Skeletal muscle tissue (tissue), 4 donors: ENCODE measurements around the gene ESR2. TPM values are rescaled to one million over a fixed set of nuclear protein-coding genes. Genes with fewer than 3 reads are reported as not detected.

Experiments used
- H3K27ac ChIP-seq: one replicate; pipeline ENCODE4 v1.7.0; 2013; ENCODE audit warnings: mild to moderate bottlenecking, low read depth, low read length, inconsistent platforms
- H3K27me3 ChIP-seq, 3 donors: one replicate each; pipeline ENCODE4 v1.7.0; 2013; ENCODE audit warnings: low read length in 3 of 3; ENCODE audit not compliant: control insufficient read depth in 3 of 3, insufficient read depth in 3 of 3
- H3K36me3 ChIP-seq, 3 donors: one replicate each; pipeline ENCODE4 v1.7.0; 2013; ENCODE audit warnings: low read length in 3 of 3; ENCODE audit not compliant: control insufficient read depth in 3 of 3, insufficient read depth in 3 of 3
- H3K4me1 ChIP-seq, 3 donors: one replicate each; pipeline ENCODE4 v1.7.0; 2013; ENCODE audit warnings: low read length in 3 of 3, mild to moderate bottlenecking in 3 of 3; ENCODE audit not compliant: control insufficient read depth in 3 of 3, insufficient read depth in 3 of 3
- H3K4me3 ChIP-seq, 3 donors: one replicate each; pipeline ENCODE4 v1.7.0; 2013; ENCODE audit warnings: low read length in 3 of 3
- H3K9ac ChIP-seq, 3 donors: one replicate each; pipeline ENCODE4 v1.7.0; 2013; ENCODE audit warnings: low read length in 3 of 3, mild to moderate bottlenecking in 3 of 3, moderate library complexity in 2 of 3, low read depth in 1 of 3
- H3K9me3 ChIP-seq, 3 donors: one replicate each; pipeline ENCODE4 v1.7.0; 2013; ENCODE audit warnings: low read length in 3 of 3; ENCODE audit not compliant: control insufficient read depth in 3 of 3
- total RNA-seq: library from RNA; depleted of rRNA; stranded (reverse); fragments of >200 nt; gene quantifications from one replicate; pipeline ENCODE4 v1.2.3, GENCODE V29; 2014
- donor health status: Osteomylitis.

Gene ESR2
- total RNA-seq, 1 donor from 2014 or later: 1.0 TPM

- Histone ChIP-seq H3K4me1 (peaks cover 9 to 21% (median 17%) of the 10 kb centered on the region in 3 donors), H3K36me3 (peaks cover 4 to 8% (median 8%) of the 10 kb centered on the region in 3 donors), H3K9me3 (no peaks in the 10 kb centered on the region), H3K9ac (no peak overlapping the region), H3K27ac (no peak overlapping the region), H3K4me3 (no peak overlapping the region), H3K27me3 (no peaks in the 10 kb centered on the region)
Measured at GRCh38 chr14:64203366-64204006, 90.7 kb downstream of the ESR2 start.

DNA sequence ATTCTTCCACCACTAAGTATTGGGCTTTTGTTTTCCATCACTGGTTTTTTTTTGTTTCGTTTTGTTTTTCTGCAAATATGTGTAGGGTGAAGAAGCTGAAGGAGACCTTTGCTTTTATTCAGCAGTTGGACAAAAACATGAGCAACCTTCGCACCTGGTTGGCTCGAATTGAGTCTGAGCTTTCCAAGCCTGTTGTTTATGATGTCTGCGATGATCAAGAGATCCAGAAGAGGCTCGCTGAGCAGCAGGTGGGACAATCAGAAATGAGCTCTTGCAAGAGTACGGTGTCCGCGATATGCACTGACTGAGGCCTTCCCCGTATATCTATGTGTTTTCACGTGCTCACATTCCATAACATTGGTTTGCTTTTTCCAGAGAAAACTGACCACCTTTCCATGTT is 91.5 kb downstream of the ESR2 start:
- H3K27me3 ChIP-seq: no peaks in the 10 kb centered on the region
- no peaks in the 10 kb centered on the region for H3K9me3 ChIP-seq
- no peak overlapping the region for H3K27ac ChIP-seq
- peaks cover 9 to 22% (median 21%) of the 10 kb centered on the region in 3 donors for H3K4me1 ChIP-seq
- no peak overlapping the region for H3K4me3 ChIP-seq
- H3K9ac ChIP-seq: no peak overlapping the region
- H3K36me3 ChIP-seq: peaks cover 0 to 8% (median under 1%) of the 10 kb centered on the region in 3 donors

GRCh38 chr14:64201921-64202545 is 92.1 kb downstream of the ESR2 start:
- Histone ChIP-seq H3K4me1 (peaks cover 12 to 27% (median 24%) of the 10 kb centered on the region in 3 donors), H3K27ac (no peak overlapping the region), H3K4me3 (no peak overlapping the region), H3K36me3 (peaks cover 0 to 8% (median 0%) of the 10 kb centered on the region in 3 donors), H3K9me3 (no peaks in the 10 kb centered on the region), H3K27me3 (no peaks in the 10 kb centered on the region), H3K9ac (no peak overlapping the region)

DNA sequence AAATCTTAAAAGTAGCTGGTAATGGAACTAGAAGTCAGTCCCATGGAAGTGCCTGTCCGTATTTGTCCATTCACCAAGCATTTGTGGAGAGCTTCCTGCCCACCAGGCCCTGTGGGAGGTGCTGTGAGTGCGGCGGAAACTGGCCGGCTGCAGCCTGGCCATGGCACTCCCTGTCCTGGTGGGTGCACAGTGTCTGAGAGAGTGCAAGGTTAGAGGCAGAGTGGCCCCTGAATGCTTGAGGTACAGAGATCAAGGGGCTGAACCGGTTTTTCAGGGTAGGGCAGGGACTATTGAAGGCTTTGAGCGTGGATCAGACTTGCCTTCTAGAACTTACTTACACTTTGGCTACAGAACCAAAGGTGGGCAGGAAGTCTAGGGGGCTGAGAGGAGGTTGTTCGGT is 92.9 kb downstream of the ESR2 start:
- H3K27ac ChIP-seq: no peak overlapping the region
- H3K4me1 ChIP-seq: peaks cover 13 to 30% (median 28%) of the 10 kb centered on the region in 3 donors
- no peak overlapping the region for H3K4me3 ChIP-seq
- peaks cover 0 to 8% (median 0%) of the 10 kb centered on the region in 3 donors for H3K36me3 ChIP-seq
- H3K9ac ChIP-seq: no peak overlapping the region
- H3K9me3 ChIP-seq: no peaks in the 10 kb centered on the region
- no peaks in the 10 kb centered on the region for H3K27me3 ChIP-seq

- peak overlapping the region; percentile 49 for H3K27ac ChIP-seq
- H3K9me3 ChIP-seq: no peaks in the 10 kb centered on the region
- peaks cover 16 to 35% (median 30%) of the 10 kb centered on the region in 3 donors for H3K4me1 ChIP-seq
- H3K36me3 ChIP-seq: peaks cover 0 to 8% (median 0%) of the 10 kb centered on the region in 3 donors
- no peak overlapping the region for H3K4me3 ChIP-seq
- peak overlapping the region in 1 of 3 donors; percentile 18 for H3K9ac ChIP-seq
- H3K27me3 ChIP-seq: no peaks in the 10 kb centered on the region
Measured at GRCh38 chr14:64200170-64200569, 94.0 kb downstream of the ESR2 start.

DNA sequence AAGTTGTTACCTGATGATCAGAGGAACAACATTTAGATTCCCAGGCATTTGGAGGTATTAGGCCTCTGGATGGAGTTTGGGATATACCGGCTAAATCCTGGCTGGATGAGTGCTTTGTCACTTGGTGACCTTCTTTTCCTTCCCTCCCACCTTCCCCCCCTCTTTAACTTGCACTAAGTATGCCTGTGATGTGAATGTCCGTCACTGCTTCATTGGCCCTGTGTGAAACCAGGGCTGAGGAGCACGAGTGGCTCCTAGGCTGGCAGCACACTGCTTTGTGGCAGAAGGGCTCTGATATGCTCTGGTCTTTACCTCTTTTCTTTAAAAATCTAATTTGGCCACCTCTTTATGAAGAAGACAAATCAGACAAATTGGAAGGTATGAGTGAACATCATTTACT is 95.7 kb downstream of the ESR2 start:
- H3K4me1 ChIP-seq: peaks cover 16 to 41% (median 32%) of the 10 kb centered on the region in 3 donors
- no peaks in the 10 kb centered on the region for H3K9me3 ChIP-seq
- H3K27me3 ChIP-seq: no peaks in the 10 kb centered on the region
- H3K27ac ChIP-seq: peak overlapping the region; percentile 6
- H3K4me3 ChIP-seq: no peak overlapping the region
- H3K9ac ChIP-seq: no peak overlapping the region
- peaks cover 0 to 5% (median 0%) of the 10 kb centered on the region in 3 donors for H3K36me3 ChIP-seq

DNA sequence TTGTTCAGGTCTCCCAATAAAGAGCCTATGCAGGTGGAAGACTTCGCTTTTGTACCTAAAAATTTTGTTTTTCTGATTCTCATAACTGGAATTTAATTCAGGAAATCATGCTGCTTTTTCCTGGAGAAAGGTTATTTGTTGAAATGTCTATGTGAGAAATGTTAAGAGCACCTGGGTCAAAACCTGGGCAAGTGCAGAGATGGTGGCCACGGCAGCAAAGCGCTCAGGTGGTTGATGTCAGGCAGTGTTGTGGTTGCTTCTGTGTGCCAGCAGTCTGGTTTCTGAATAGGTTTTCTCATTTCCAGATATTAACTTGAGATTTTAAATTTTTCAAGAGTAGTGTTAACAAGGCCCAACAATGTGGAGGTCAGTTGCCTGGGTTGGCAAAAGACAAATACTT is 96.2 kb downstream of the ESR2 start:
- H3K4me3 ChIP-seq: no peak overlapping the region
- no peaks in the 10 kb centered on the region for H3K9me3 ChIP-seq
- H3K9ac ChIP-seq: no peak overlapping the region
- H3K4me1 ChIP-seq: peaks cover 16 to 41% (median 32%) of the 10 kb centered on the region in 3 donors
- no peaks in the 10 kb centered on the region for H3K27me3 ChIP-seq
- peaks cover 0 to 5% (median 0%) of the 10 kb centered on the region in 3 donors for H3K36me3 ChIP-seq
- H3K27ac ChIP-seq: peak overlapping the region; percentile 42

GRCh38 chr14:64196814-64197411 is 97.3 kb downstream of the ESR2 start:
- H3K4me3 ChIP-seq: peak overlapping the region; percentile 50 to 71 (median 70)
- peak overlapping the region; percentile 2 to 82 (median 55) for H3K9ac ChIP-seq
- peaks cover 16 to 41% (median 32%) of the 10 kb centered on the region in 3 donors for H3K4me1 ChIP-seq
- no peaks in the 10 kb centered on the region for H3K27me3 ChIP-seq
- H3K36me3 ChIP-seq: peaks cover 0 to 1% (median 0%) of the 10 kb centered on the region in 3 donors
- peak overlapping the region; percentile 42 for H3K27ac ChIP-seq
- no peaks in the 10 kb centered on the region for H3K9me3 ChIP-seq

- Histone ChIP-seq H3K27me3 (no peaks in the 10 kb centered on the region), H3K27ac (no peak overlapping the region), H3K36me3 (peaks cover 0 to 2% (median 0%) of the 10 kb centered on the region in 3 donors), H3K4me1 (peaks cover 16 to 41% (median 30%) of the 10 kb centered on the region in 3 donors), H3K9me3 (no peaks in the 10 kb centered on the region), H3K9ac (no peak overlapping the region), H3K4me3 (no peak overlapping the region)
Measured at GRCh38 chr14:64196056-64196455, 98.1 kb downstream of the ESR2 start.

DNA sequence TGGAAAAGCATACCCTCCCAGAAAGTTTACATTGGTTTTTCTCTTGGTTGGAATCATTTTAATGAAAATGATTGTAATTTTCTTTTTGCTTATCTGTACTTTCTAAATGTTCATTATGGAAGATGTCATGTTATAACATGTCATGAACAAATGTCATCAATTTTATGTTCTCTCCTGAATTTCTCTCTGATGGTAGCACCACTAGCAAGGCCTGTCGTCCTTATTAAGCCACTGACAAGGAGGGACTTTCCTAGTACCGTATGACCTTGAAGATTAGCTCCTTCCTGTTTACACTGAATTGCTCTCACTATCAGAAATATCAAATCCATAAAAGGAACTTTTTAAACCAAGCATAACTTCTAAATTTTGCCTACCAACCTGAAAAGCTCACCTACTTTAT is 99.0 kb downstream of the ESR2 start:
- Histone ChIP-seq H3K9me3 (no peaks in the 10 kb centered on the region), H3K4me1 (peaks cover 8 to 33% (median 21%) of the 10 kb centered on the region in 3 donors), H3K4me3 (no peak overlapping the region), H3K27me3 (no peaks in the 10 kb centered on the region), H3K9ac (no peak overlapping the region), H3K27ac (no peak overlapping the region), H3K36me3 (peaks cover 0 to 3% (median 2%) of the 10 kb centered on the region in 3 donors)
